H1 (cell line): ENCODE data around the gene SHLD1. TPM values are rescaled to one million over a fixed set of nuclear protein-coding genes. Genes with fewer than 3 reads are reported as not detected.

Experiments used
- CTCF ChIA-PET: fragments of 300-600 bp; sonication (Branson Sonifier 250); formaldehyde crosslinking; loops from one replicate; lab custom pipeline; 2021; ENCODE audit not compliant: partially characterized antibody; lab: Charles Lee
- POLR2A ChIA-PET: fragments of 300-600 bp; sonication (Branson Sonifier 250); formaldehyde crosslinking; loops from one replicate; lab custom pipeline; 2021; ENCODE audit warnings: inconsistent platforms; ENCODE audit not compliant: partially characterized antibody; lab: Charles Lee
- DNase-seq, 2 experiments: peaks; one replicate each; pipeline versions ENCODE4 v3.0.0 to v3.0.0-alpha.2; 2010 to 2022; ENCODE audit warnings: low spot score in 2 of 2, low read depth in 1 of 2, mixed read lengths in 1 of 2
- FAIRE-seq: peaks from 2 replicates; lab custom pipeline; 2011; peaks lifted over from hg19 to GRCh38; lab: Jason Lieb, UNC
- H2AFZ ChIP-seq: 2 replicates; pipeline ENCODE4 v1.8.1; 2012; ENCODE audit warnings: low read length, inconsistent platforms
- H2AK5ac ChIP-seq: 2 replicates; pipeline ENCODE4 v1.6.1; 2013; ENCODE audit warnings: low read depth, low read length
- H2BK120ac ChIP-seq: replicated peaks from 2 replicates; pipeline ENCODE3; 2013; ENCODE audit warnings: low read depth, low read length, inconsistent platforms
- H2BK12ac ChIP-seq: 2 replicates; pipeline ENCODE4 v1.6.1; 2013; ENCODE audit warnings: low read depth, low read length
- H2BK15ac ChIP-seq: 2 replicates; pipeline ENCODE4 v1.6.1; 2013; ENCODE audit warnings: low read length
- H2BK20ac ChIP-seq: 2 replicates; pipeline ENCODE4 v1.6.1; 2013; ENCODE audit warnings: low read length
- H2BK5ac ChIP-seq: 2 replicates; pipeline ENCODE4 v1.6.1; 2013; ENCODE audit warnings: low read depth, low read length
- H3K14ac ChIP-seq: 2 replicates; pipeline ENCODE4 v1.6.1; 2013; ENCODE audit warnings: inconsistent platforms; ENCODE audit not compliant: insufficient read length
- H3K18ac ChIP-seq: 2 replicates; pipeline ENCODE4 v1.6.1; 2013; ENCODE audit warnings: low read length; ENCODE audit errors: extremely low read depth
- H3K23ac ChIP-seq: 2 replicates; pipeline ENCODE4 v1.6.1; 2013; ENCODE audit warnings: inconsistent platforms; ENCODE audit not compliant: insufficient read length
- H3K23me2 ChIP-seq: 2 replicates; pipeline ENCODE4 v1.6.1; 2013; ENCODE audit warnings: low read depth, low read length
- H3K27ac ChIP-seq: 2 replicates; pipeline ENCODE4 v1.6.1; 2011; ENCODE audit warnings: low read depth, low read length, inconsistent platforms
- H3K27me3 ChIP-seq, 4 experiments: replicated peaks in 1 of 4; 1 replicate in 1 of 4; 2 replicates in 3 of 4; pipeline versions ENCODE4 v1.6.1 to v1.8.1; 2011 to 2013; ENCODE audit warnings: low read length in 3 of 4, mild to moderate bottlenecking in 3 of 4, inconsistent platforms in 2 of 4, mixed read lengths in 2 of 4, moderate library complexity in 1 of 4; ENCODE audit not compliant: control insufficient read depth in 3 of 4, insufficient read depth in 3 of 4; ENCODE audit errors: extremely low read depth in 1 of 4
- H3K36me3 ChIP-seq, 4 experiments: 2 replicates each; pipeline versions ENCODE4 v1.6.1 to v1.8.1; 2011 to 2013; ENCODE audit warnings: mild to moderate bottlenecking in 4 of 4, low read length in 3 of 4, moderate library complexity in 2 of 4, control low read depth in 1 of 4, inconsistent platforms in 1 of 4; ENCODE audit not compliant: insufficient read depth in 4 of 4, control insufficient read depth in 2 of 4
- H3K4ac ChIP-seq: replicated peaks from 2 replicates; pipeline ENCODE3; 2013; ENCODE audit warnings: low read length, low read depth, mixed read lengths, inconsistent platforms; ENCODE audit not compliant: insufficient read length
- H3K4me1 ChIP-seq, 4 experiments: replicated peaks in 1 of 4; 1 replicate in 1 of 4; 2 replicates in 3 of 4; pipeline versions ENCODE4 v1.6.1 to v1.8.1; 2011 to 2013; ENCODE audit warnings: low read length in 3 of 4, inconsistent platforms in 2 of 4, mixed read lengths in 1 of 4; ENCODE audit not compliant: insufficient read depth in 4 of 4, control insufficient read depth in 3 of 4
- H3K4me2 ChIP-seq, 2 experiments: 2 replicates each; pipeline versions ENCODE4 v1.6.1 to v1.8.1; 2011 to 2013; ENCODE audit warnings: low read depth in 2 of 2, low read length in 2 of 2, control low read depth in 1 of 2, inconsistent platforms in 1 of 2, mild to moderate bottlenecking in 1 of 2; ENCODE audit not compliant: insufficient read depth in 1 of 2
- H3K4me3 ChIP-seq, 4 experiments: fragments of 200-600, 300-600 bp in 1 of 4; sonication (generic), shearing (Covaris generic), sonication (Bioruptor Twin) in 1 of 4; 2 replicates each; pipeline versions ENCODE4 v1.5.1 to v1.8.1; 2011 to 2016; ENCODE audit warnings: low read length in 4 of 4, low read depth in 3 of 4, control low read depth in 2 of 4, inconsistent platforms in 2 of 4, mild to moderate bottlenecking in 2 of 4, mixed read lengths in 1 of 4, moderate library complexity in 1 of 4; ENCODE audit not compliant: insufficient read depth in 2 of 4; ENCODE audit errors: extremely low read depth in 1 of 4
- H3K56ac ChIP-seq: replicated peaks from 2 replicates; pipeline ENCODE3; 2013; ENCODE audit warnings: low read depth, mild to moderate bottlenecking, mixed read lengths, low read length, inconsistent platforms; ENCODE audit not compliant: insufficient read length
- H3K79me1 ChIP-seq: 2 replicates; pipeline ENCODE4 v1.6.1; 2013; ENCODE audit warnings: low read depth, low read length, control low read depth
- H3K79me2 ChIP-seq, 2 experiments: 2 replicates each; pipeline versions ENCODE4 v1.6.1 to v1.8.1; 2012 to 2013; ENCODE audit warnings: low read length in 2 of 2, mild to moderate bottlenecking in 2 of 2, inconsistent platforms in 1 of 2; ENCODE audit not compliant: insufficient read depth in 2 of 2, control insufficient read depth in 1 of 2
- H3K9ac ChIP-seq, 4 experiments: replicated peaks in 1 of 4; 1 replicate in 1 of 4; 2 replicates in 3 of 4; pipeline versions ENCODE4 v1.6.1 to v1.8.1; 2011 to 2013; ENCODE audit warnings: low read depth in 3 of 4, low read length in 3 of 4, control low read depth in 2 of 4, mild to moderate bottlenecking in 2 of 4, moderate library complexity in 2 of 4, inconsistent platforms in 1 of 4; ENCODE audit errors: extremely low read depth in 1 of 4
- H3K9me3 ChIP-seq, 2 experiments: 2 replicates each; pipeline versions ENCODE4 v1.6.1 to v1.8.1; 2012 to 2013; ENCODE audit warnings: mild to moderate bottlenecking in 2 of 2, moderate library complexity in 2 of 2, control low read depth in 1 of 2, inconsistent platforms in 1 of 2, low read depth in 1 of 2, low read length in 1 of 2, mixed read lengths in 1 of 2; ENCODE audit not compliant: insufficient read depth in 2 of 2
- H4K20me1 ChIP-seq, 2 experiments: replicated peaks in 1 of 2; 2 replicates each; pipeline versions ENCODE3 to v1.8.1; 2011 to 2013; ENCODE audit warnings: inconsistent platforms in 2 of 2, low read length in 2 of 2, mild to moderate bottlenecking in 1 of 2; ENCODE audit not compliant: insufficient read depth in 2 of 2, control insufficient read depth in 1 of 2
- H4K5ac ChIP-seq: 2 replicates; pipeline ENCODE4 v1.6.1; 2013; ENCODE audit warnings: low read length, low read depth, mixed read lengths, inconsistent platforms; ENCODE audit not compliant: insufficient read length
- H4K8ac ChIP-seq: 2 replicates; pipeline ENCODE4 v1.8.0; 2013; ENCODE audit warnings: mild to moderate bottlenecking, moderate library complexity, low read length, inconsistent platforms; ENCODE audit not compliant: insufficient read depth; ENCODE audit errors: extremely low read depth
- H4K91ac ChIP-seq: replicated peaks from 2 replicates; pipeline ENCODE3; 2013; ENCODE audit warnings: low read length, mixed read lengths, inconsistent platforms; ENCODE audit not compliant: insufficient read length
- GABPA ChIP-seq: IDR thresholded peaks from 2 replicates; pipeline ENCODE4 v1.6.1; 2011; ENCODE audit warnings: mild to moderate bottlenecking, low read length, moderate library complexity, borderline replicate concordance; ENCODE audit not compliant: insufficient read depth
- JUND ChIP-seq: IDR thresholded peaks from 2 replicates; pipeline ENCODE4 v1.6.1; 2011; ENCODE audit warnings: mild to moderate bottlenecking, improper control_type of control experiment, low read length
- YY1 ChIP-seq: IDR thresholded peaks from 2 replicates; pipeline ENCODE4 v1.6.1; 2011; ENCODE audit warnings: low read depth, mild to moderate bottlenecking, low read length
- WGBS, 2 experiments: shearing (Covaris generic) in 1 of 2; methylation state at CpG; one replicate each; pipeline versions ENCODE4 v1.1.6 to v1.1.7; 2013 to 2015; ENCODE audit warnings: low lambda C conversion rate in 2 of 2, mixed read lengths in 2 of 2, inconsistent platforms in 1 of 2, low coverage in 1 of 2, missing lambda C conversion rate in 1 of 2; ENCODE audit not compliant: insufficient replicate concordance in 2 of 2, insufficient coverage in 1 of 2, insufficient read length in 1 of 2; ENCODE audit errors: extremely low coverage in 1 of 2, missing lambda C conversion rate in 1 of 2; 5-methylcytosine and 5-hydroxymethylcytosine counted together
- polyA plus RNA-seq, 7 experiments: library from polyadenylated mRNA; depleted of rRNA in 3 of 7; stranded (reverse) in 5 of 7; unstranded in 2 of 7; fragments of >200 nt in 5 of 7; fragments of 200-250 nt in 2 of 7; gene quantifications; 1 replicate in 5 of 7; 2 replicates in 1 of 7; 4 replicates in 1 of 7; pipeline versions ENCODE4 v1.2.1 to v1.2.3, GENCODE V29; 2011 to 2013; ENCODE audit warnings: missing spikeins in 2 of 7, mixed read lengths in 2 of 7
- total RNA-seq: library from RNA; stranded (reverse); fragmentation: NEBNext Ultra II Directional; extraction: Animal tissue kit (Norgen Biotek cat#: 25700); gene quantifications from 2 replicates; pipeline ENCODE4 v1.2.1, GENCODE V29; 2021

SHLD1 gene
- total and polyA plus RNA-seq, 2 of the 8 experiments (the other 6 are each of a cell fraction or from before 2014, with no cell fraction given), result 4.2 to 6.5 TPM

DNA sequence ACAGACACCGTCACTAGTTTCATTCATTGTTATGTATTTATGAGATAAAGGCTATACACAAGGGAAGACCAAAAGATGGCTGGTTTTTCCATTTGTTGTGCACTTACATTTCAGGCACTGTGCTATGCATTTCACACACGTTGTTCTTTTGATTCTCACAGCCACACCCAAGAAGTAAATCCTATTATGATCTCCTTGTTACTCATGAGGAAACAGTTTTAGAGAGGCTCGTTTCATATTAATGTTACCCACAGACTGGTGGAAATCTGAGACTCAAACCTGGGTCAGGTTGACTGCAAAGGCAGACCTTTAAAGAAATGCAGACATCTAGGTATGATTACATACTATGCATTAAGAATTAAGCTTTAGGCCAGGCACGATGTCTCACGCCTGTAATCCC, 34.9 kb downstream of the SHLD1 start:
- Histone ChIP-seq H3K79me1 (no peaks in the 10 kb centered on the region), H3K4me1 (peaks cover 0 to 4% (median 1%) of the 10 kb centered on the region in 4 experiments; a peak in 2 of 7 replicates), H3K14ac (no peak overlapping the region), H2BK20ac (no peak overlapping the region), H2AFZ (no peak overlapping the region), H3K4me2 (no peak overlapping the region), H3K27me3 (no peaks in the 10 kb centered on the region), H3K36me3 (no peaks in the 10 kb centered on the region), H3K23me2 (no peaks in the 10 kb centered on the region), H3K18ac (no peak overlapping the region), H4K91ac (no peak overlapping the region), H3K9me3 (no peaks in the 10 kb centered on the region), H4K5ac (no peak overlapping the region), H3K56ac (no peak overlapping the region), H3K27ac (no peak overlapping the region), H2BK5ac (no peak overlapping the region), H4K20me1 (no peaks in the 10 kb centered on the region), H3K79me2 (no peaks in the 10 kb centered on the region), H2AK5ac (no peak overlapping the region), H3K9ac (no peak overlapping the region), H3K23ac (no peak overlapping the region), H2BK12ac (no peak overlapping the region), H3K4ac (no peak overlapping the region), H4K8ac (no peak overlapping the region), H2BK15ac (no peak overlapping the region), H2BK120ac (no peak overlapping the region), H3K4me3 (no peak overlapping the region)
- WGBS, 2 experiments, result 97% methylated on average over 5 of the region's 5 CpGs; no CpG with 5 or more reads in 1 of the 2 experiments
- POLR2A ChIA-PET, result no interaction called here
- FAIRE-seq (no peak), DNase-seq (no peak)
- CTCF ChIA-PET, result interaction anchor here (0.6 to 4.5 kb wide), 6 partner anchors 32 to 256 kb away, joined by 3 to 31 read pairs (median 4); no protein-coding TSS in a partner anchor
- TF ChIP-seq JUND (no peak), GABPA (no peak), YY1 (no peak)
